Measurements from ENCODE around the gene BCL6B.

BCL6B gene

GRCh38 chr17:7060165-7060891, 37.5 kb downstream of the BCL6B start:
- no peak for DNase-seq (ENCODE audit: low spot score)

- no peak for DNase-seq (ENCODE audit: low spot score)
Measured at GRCh38 chr17:7063518-7064094, 40.8 kb downstream of the BCL6B start.

DNA sequence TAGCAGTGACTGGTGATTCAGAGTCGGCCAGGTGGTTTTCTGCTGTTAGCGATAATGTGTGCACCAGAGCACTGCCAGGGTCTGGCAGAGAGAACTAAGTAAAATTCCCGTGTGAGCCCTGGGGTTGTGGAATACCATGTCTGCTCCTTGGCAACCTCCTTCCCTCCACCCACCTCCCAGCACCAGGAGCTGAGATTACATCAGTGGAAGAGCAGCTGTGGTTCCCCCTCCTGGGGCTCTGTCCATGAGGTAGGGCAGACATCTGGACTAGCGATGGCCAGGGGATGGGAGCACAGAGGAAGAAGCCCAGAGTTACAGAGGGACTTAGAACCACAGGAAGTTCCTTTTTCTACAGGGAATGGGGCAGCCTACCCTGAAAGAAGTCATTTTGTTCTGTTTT, 41.4 kb downstream of the BCL6B start:
- DNase-seq (ENCODE audit: low spot score), result no peak

DNA sequence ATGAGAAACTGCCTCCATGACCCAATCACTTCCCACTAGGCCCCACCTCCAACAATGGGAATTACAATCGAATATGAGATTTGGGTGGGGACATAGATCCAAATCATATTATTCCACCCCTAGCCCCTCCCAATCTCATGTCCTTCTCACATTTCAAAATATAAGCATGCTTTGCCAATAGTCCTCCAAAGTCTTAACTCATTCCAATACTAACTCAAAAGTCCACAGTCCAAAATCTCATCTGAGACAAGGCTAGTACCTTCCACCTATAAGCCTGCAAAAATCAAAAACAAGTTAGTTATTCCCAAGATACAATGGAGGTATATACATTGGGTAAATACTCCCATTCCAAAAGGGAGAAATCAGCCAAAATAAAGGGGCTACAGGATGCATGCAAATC, 44.3 kb downstream of the BCL6B start:
- DNase-seq (ENCODE audit: low spot score), result no peak

DNA sequence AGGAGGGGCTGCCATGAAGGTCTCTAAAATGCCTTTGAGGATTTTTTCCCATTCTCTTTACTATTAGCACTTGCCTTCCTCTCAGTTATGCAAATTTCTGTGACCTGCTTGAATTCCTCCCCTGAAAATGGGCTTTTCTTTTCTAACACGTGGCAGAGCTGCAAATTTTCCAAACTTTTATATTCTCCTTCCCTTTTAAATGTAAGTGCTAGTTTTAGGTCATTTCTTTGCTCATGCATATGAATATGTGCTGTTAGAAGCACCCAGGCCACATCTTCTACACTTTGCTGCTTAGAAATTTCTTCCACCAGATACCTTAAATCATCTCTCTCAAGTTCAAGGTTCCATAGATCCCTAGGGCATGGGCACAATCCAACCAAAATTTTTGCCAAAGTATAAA, 45.4 kb downstream of the BCL6B start:
- DNase-seq (ENCODE audit: low spot score), result no peak

DNA sequence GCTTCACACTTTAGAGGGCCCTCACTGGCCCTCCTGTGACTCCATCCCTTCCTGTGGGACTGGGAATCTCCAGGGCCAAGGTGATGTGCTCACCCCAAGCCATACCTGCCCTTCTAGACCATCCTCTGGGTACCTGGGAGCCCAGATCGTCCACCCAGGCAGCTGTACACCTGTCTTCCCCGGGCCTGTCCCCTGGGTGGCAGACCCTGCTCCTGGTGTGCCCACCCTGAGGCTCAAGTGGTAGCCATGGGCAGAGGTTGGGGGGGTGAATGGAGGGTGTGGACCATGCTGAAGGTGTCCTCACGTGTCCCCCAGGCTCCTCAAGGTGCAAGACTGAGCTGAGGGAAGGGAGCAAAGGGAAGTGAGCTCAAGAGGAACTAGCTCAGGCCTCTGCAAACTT, 47.9 kb downstream of the BCL6B start:
- DNase-seq (ENCODE audit: low spot score), result no peak

GRCh38 chr17:7072406-7072805, 49.6 kb downstream of the BCL6B start:
- no peak for DNase-seq (ENCODE audit: low spot score)

DNA sequence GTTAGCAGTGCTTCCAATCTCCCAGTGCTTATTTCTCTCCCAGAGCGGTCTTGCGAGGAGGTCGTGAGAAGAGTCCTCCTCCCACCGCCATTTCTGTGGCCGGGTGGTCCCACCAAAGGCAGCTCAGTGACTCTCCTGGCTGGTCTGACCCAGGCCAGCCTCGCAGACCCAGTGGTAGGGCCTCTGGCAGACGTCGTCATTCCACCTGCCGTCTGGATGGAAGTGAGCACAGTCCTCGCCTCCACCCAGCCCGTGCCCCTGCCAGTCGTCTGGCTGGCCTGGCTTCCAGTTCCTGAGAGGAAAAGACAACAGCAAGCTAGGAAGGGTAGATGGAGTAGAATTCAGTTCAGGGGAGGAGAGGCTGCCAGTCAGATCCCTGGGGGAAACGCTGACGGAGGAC, 52.1 kb downstream of the BCL6B start:
- no peak for DNase-seq (ENCODE audit: low spot score)

- DNase-seq (ENCODE audit: low spot score), result no peak
Measured at GRCh38 chr17:7077911-7078546, 55.2 kb downstream of the BCL6B start.

GRCh38 chr17:7078711-7079110, 55.9 kb downstream of the BCL6B start:
- DNase-seq (ENCODE audit: low spot score), result no peak

All from cerebellar cortex (tissue), 1 donor.